ENCODE results near the gene DBI.

GRCh38 chr2:119408221-119408619 lies 41.4 kb downstream of the DBI start:
- TF ChIP-seq YY1 (IDR thresholded peaks at IDR 0.05; ENCODE audit: low read depth) (no peak), TCF12 (IDR thresholded peaks at IDR 0.05) (no peak), CTCF (IDR thresholded peaks at IDR 0.05) (no peak)

All from SK-N-SH (cell line).